IPS-18a (cell line): Measurements from ENCODE around the gene LARGE1.

ENCODE experiments used
- H3K27ac ChIP-seq: one replicate; pipeline ENCODE4 v1.5.1; 2013; ENCODE audit warnings: low read length
- H3K27me3 ChIP-seq: one replicate; pipeline ENCODE4 v1.6.1; 2013; ENCODE audit warnings: mild to moderate bottlenecking, low read length; ENCODE audit not compliant: control insufficient read depth, insufficient read depth
- H3K36me3 ChIP-seq: one replicate; pipeline ENCODE4 v1.6.1; 2013; ENCODE audit warnings: low read depth, low read length; ENCODE audit not compliant: control insufficient read depth
- H3K4me1 ChIP-seq: one replicate; pipeline ENCODE4 v1.6.1; 2013; ENCODE audit warnings: low read depth, low read length; ENCODE audit not compliant: control insufficient read depth
- H3K4me3 ChIP-seq: one replicate; pipeline ENCODE4 v1.5.1; 2013; ENCODE audit warnings: low read length
- H3K9ac ChIP-seq: one replicate; pipeline ENCODE4 v1.6.1; 2013; ENCODE audit warnings: mild to moderate bottlenecking, low read length, moderate library complexity
- H3K9me3 ChIP-seq: one replicate; pipeline ENCODE4 v1.6.1; 2013; ENCODE audit warnings: low read depth, low read length; ENCODE audit not compliant: control insufficient read depth

The LARGE1 gene

GRCh38 chr22:33582822-33583400 is 337.4 kb downstream of the LARGE1 start:
- Histone ChIP-seq H3K9ac (no peak overlapping the region), H3K4me1 (no peaks in the 10 kb centered on the region), H3K4me3 (no peak overlapping the region), H3K9me3 (no peaks in the 10 kb centered on the region), H3K27me3 (no peaks in the 10 kb centered on the region), H3K27ac (no peak overlapping the region), H3K36me3 (no peaks in the 10 kb centered on the region)

GRCh38 chr22:33580310-33580709 is 340.0 kb downstream of the LARGE1 start:
- no peaks in the 10 kb centered on the region for H3K36me3 ChIP-seq
- no peak overlapping the region for H3K27ac ChIP-seq
- no peak overlapping the region for H3K4me3 ChIP-seq
- no peaks in the 10 kb centered on the region for H3K27me3 ChIP-seq
- no peaks in the 10 kb centered on the region for H3K9me3 ChIP-seq
- no peak overlapping the region for H3K9ac ChIP-seq
- no peaks in the 10 kb centered on the region for H3K4me1 ChIP-seq

- Histone ChIP-seq H3K4me1 (no peaks in the 10 kb centered on the region), H3K9ac (no peak overlapping the region), H3K4me3 (no peak overlapping the region), H3K27me3 (no peaks in the 10 kb centered on the region), H3K27ac (no peak overlapping the region), H3K9me3 (no peaks in the 10 kb centered on the region), H3K36me3 (no peaks in the 10 kb centered on the region)
Measured at GRCh38 chr22:33579448-33580093, 340.7 kb downstream of the LARGE1 start.

- no peak overlapping the region for H3K4me3 ChIP-seq
- H3K36me3 ChIP-seq, result peaks cover under 1% of the 10 kb centered on the region
- H3K9ac ChIP-seq, result no peak overlapping the region
- no peaks in the 10 kb centered on the region for H3K9me3 ChIP-seq
- H3K27ac ChIP-seq, result no peak overlapping the region
- H3K27me3 ChIP-seq, result no peaks in the 10 kb centered on the region
- no peaks in the 10 kb centered on the region for H3K4me1 ChIP-seq
Measured at GRCh38 chr22:33578752-33579151, 341.5 kb downstream of the LARGE1 start.

GRCh38 chr22:33577862-33578411 is 342.3 kb downstream of the LARGE1 start:
- Histone ChIP-seq H3K4me1 (no peaks in the 10 kb centered on the region), H3K9me3 (no peaks in the 10 kb centered on the region), H3K4me3 (no peak overlapping the region), H3K27ac (no peak overlapping the region), H3K36me3 (peaks cover 4% of the 10 kb centered on the region), H3K9ac (no peak overlapping the region), H3K27me3 (no peaks in the 10 kb centered on the region)

GRCh38 chr22:33576205-33576604 is 344.1 kb downstream of the LARGE1 start:
- H3K4me3 ChIP-seq, result no peak overlapping the region
- peaks cover 2% of the 10 kb centered on the region for H3K4me1 ChIP-seq
- H3K27me3 ChIP-seq, result no peaks in the 10 kb centered on the region
- no peak overlapping the region for H3K9ac ChIP-seq
- no peak overlapping the region for H3K27ac ChIP-seq
- peaks cover 4% of the 10 kb centered on the region for H3K36me3 ChIP-seq
- H3K9me3 ChIP-seq, result no peaks in the 10 kb centered on the region

- H3K27me3 ChIP-seq, result no peaks in the 10 kb centered on the region
- H3K9me3 ChIP-seq, result no peaks in the 10 kb centered on the region
- H3K4me3 ChIP-seq, result no peak overlapping the region
- H3K9ac ChIP-seq, result no peak overlapping the region
- H3K27ac ChIP-seq, result no peak overlapping the region
- H3K36me3 ChIP-seq, result peaks cover 4% of the 10 kb centered on the region
- H3K4me1 ChIP-seq, result peaks cover 4% of the 10 kb centered on the region
Measured at GRCh38 chr22:33575771-33576170, 344.5 kb downstream of the LARGE1 start.

- Histone ChIP-seq H3K4me1 (peaks cover 6% of the 10 kb centered on the region), H3K4me3 (no peak overlapping the region), H3K36me3 (peaks cover 4% of the 10 kb centered on the region), H3K9me3 (no peaks in the 10 kb centered on the region), H3K27me3 (no peaks in the 10 kb centered on the region), H3K9ac (no peak overlapping the region), H3K27ac (no peak overlapping the region)
Measured at GRCh38 chr22:33575041-33575440, 345.2 kb downstream of the LARGE1 start.

- no peaks in the 10 kb centered on the region for H3K27me3 ChIP-seq
- H3K4me3 ChIP-seq, result no peak overlapping the region
- no peaks in the 10 kb centered on the region for H3K9me3 ChIP-seq
- H3K27ac ChIP-seq, result no peak overlapping the region
- H3K4me1 ChIP-seq, result peaks cover 18% of the 10 kb centered on the region
- H3K9ac ChIP-seq, result no peak overlapping the region
- peaks cover 4% of the 10 kb centered on the region for H3K36me3 ChIP-seq
Measured at GRCh38 chr22:33573479-33573878, 346.8 kb downstream of the LARGE1 start.

GRCh38 chr22:33572086-33572485 is 348.2 kb downstream of the LARGE1 start:
- H3K4me3 ChIP-seq, result no peak overlapping the region
- no peak overlapping the region for H3K9ac ChIP-seq
- H3K9me3 ChIP-seq, result no peaks in the 10 kb centered on the region
- no peak overlapping the region for H3K27ac ChIP-seq
- peaks cover 4% of the 10 kb centered on the region for H3K36me3 ChIP-seq
- peaks cover 18% of the 10 kb centered on the region for H3K4me1 ChIP-seq
- H3K27me3 ChIP-seq, result no peaks in the 10 kb centered on the region

- Histone ChIP-seq H3K27me3 (no peaks in the 10 kb centered on the region), H3K36me3 (peaks cover 4% of the 10 kb centered on the region), H3K4me3 (no peak overlapping the region), H3K4me1 (peaks cover 18% of the 10 kb centered on the region), H3K9me3 (no peaks in the 10 kb centered on the region), H3K27ac (no peak overlapping the region), H3K9ac (no peak overlapping the region)
Measured at GRCh38 chr22:33570110-33570509, 350.2 kb downstream of the LARGE1 start.

- H3K4me3 ChIP-seq, result no peak overlapping the region
- H3K9me3 ChIP-seq, result no peaks in the 10 kb centered on the region
- H3K27me3 ChIP-seq, result no peaks in the 10 kb centered on the region
- peaks cover 6% of the 10 kb centered on the region for H3K36me3 ChIP-seq
- H3K27ac ChIP-seq, result no peak overlapping the region
- H3K4me1 ChIP-seq, result peaks cover 18% of the 10 kb centered on the region
- H3K9ac ChIP-seq, result no peak overlapping the region
Measured at GRCh38 chr22:33569559-33569958, 350.7 kb downstream of the LARGE1 start.
